Esophagus squamous epithelium (tissue), 5 donors: ENCODE measurements around the gene EVPL. TPM values are rescaled to one million over a fixed set of nuclear protein-coding genes. Genes with fewer than 3 reads are reported as not detected.
"Not testable (repeated sequence)": the region's sequence is repeated elsewhere in the genome, so short reads cannot be mapped to it uniquely, and the experiment has no call there.

Experiments
- DNase-seq: peaks from one replicate; lab custom pipeline; 2025; lab: John Stamatoyannopoulos, UW
- H3K27ac ChIP-seq, 4 donors: fragments of 200-600 bp; sonication (generic); one replicate each; pipeline ENCODE4 v1.5.1; 2016 to 2019; ENCODE audit warnings: mild to moderate bottlenecking in 1 of 4
- H3K27me3 ChIP-seq, 4 donors: fragments of 200-600 bp; sonication (generic); 1 replicate in 3 of 4; 2 replicates in 1 of 4; pipeline versions ENCODE4 v1.5.1 to v1.6.0; 2017 to 2021; ENCODE audit warnings: antibody characterized with exemption in 1 of 4
- H3K36me3 ChIP-seq, 3 donors: fragments of 200-600 bp; sonication (generic); one replicate each; pipeline ENCODE4 v1.5.1; 2016 to 2019
- H3K4me1 ChIP-seq, 3 donors: fragments of 200-600 bp; sonication (generic); one replicate each; pipeline ENCODE4 v1.5.1; 2017 to 2019
- H3K4me3 ChIP-seq, 4 donors: fragments of 200-600 bp; sonication (generic); 1 replicate in 3 of 4; 2 replicates in 1 of 4; pipeline ENCODE4 v1.5.1; 2016 to 2019; ENCODE audit warnings: mild to moderate bottlenecking in 2 of 4, moderate library complexity in 1 of 4
- H3K9me3 ChIP-seq, 3 donors: fragments of 200-600 bp; sonication (generic); one replicate each; pipeline ENCODE4 v1.5.1; 2016 to 2019
- POLR2A ChIP-seq, 4 donors: fragments of 450-650 bp; IDR thresholded peaks; one replicate each; pipeline ENCODE4 v1.6.1; 2017; ENCODE audit warnings: antibody characterized with exemption in 4 of 4, mild to moderate bottlenecking in 4 of 4, moderate library complexity in 3 of 4
- WGBS, 2 donors: methylation state at CpG; one replicate each; pipeline ENCODE4 v1.1.5; 2018; 5-methylcytosine and 5-hydroxymethylcytosine counted together
- intact Hi-C: fragments of 100-400 bp; cut with DNase I; formaldehyde crosslinking; loops from one replicate; pipeline ENCODE4 v1.15.0; 2022
- total RNA-seq, 4 donors: library from RNA; depleted of rRNA; stranded (reverse); fragments of >200 nt; gene quantifications; one replicate each; pipeline ENCODE4 v1.1.0, GENCODE V29; 2016
- TF ChIP-seq, protein P1 (sequence below), 6 experiments: fragments of 450-650 bp in 4 of 6; fragments of 200-600 bp in 2 of 6; sonication (generic) in 2 of 6; IDR thresholded peaks; one replicate each; pipeline ENCODE4 v1.5.1; 2016 to 2019; ENCODE audit warnings: antibody characterized with exemption in 6 of 6, mild to moderate bottlenecking in 4 of 6, moderate library complexity in 4 of 6
- donor health status: DM: yes; HTN: yes; CAD: no.

Gene EVPL
- total RNA-seq, 4 donors from 2014 or later, result 132 to 604 (median 223) TPM

- H3K4me3 ChIP-seq, result peak within 1 kb of the TSS; percentile 52 to 90 (median 72)
- WGBS, 2 donors, result 0% methylated on average over 12 to 34 of the region's 57 CpGs
- peaks cover 22 to 40% (median 36%) of the 10 kb centered on the region in 4 donors for H3K27me3 ChIP-seq
- TF ChIP-seq POLR2A (IDR thresholded peaks at IDR 0.05), result peak in 2 of 4 donors; percentile 54 to 75
- TF ChIP-seq, protein P1, sequence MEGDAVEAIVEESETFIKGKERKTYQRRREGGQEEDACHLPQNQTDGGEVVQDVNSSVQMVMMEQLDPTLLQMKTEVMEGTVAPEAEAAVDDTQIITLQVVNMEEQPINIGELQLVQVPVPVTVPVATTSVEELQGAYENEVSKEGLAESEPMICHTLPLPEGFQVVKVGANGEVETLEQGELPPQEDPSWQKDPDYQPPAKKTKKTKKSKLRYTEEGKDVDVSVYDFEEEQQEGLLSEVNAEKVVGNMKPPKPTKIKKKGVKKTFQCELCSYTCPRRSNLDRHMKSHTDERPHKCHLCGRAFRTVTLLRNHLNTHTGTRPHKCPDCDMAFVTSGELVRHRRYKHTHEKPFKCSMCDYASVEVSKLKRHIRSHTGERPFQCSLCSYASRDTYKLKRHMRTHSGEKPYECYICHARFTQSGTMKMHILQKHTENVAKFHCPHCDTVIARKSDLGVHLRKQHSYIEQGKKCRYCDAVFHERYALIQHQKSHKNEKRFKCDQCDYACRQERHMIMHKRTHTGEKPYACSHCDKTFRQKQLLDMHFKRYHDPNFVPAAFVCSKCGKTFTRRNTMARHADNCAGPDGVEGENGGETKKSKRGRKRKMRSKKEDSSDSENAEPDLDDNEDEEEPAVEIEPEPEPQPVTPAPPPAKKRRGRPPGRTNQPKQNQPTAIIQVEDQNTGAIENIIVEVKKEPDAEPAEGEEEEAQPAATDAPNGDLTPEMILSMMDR (IDR thresholded peaks at IDR 0.05), result peak in 1 of 6 experiments; percentile 18
- peak within 1 kb of the TSS; percentile 79 to 86 (median 84) for H3K27ac ChIP-seq
- H3K36me3 ChIP-seq, result peaks cover 0 to 28% (median 14%) of the 10 kb centered on the region in 3 donors
- no peaks in the 10 kb centered on the region for H3K9me3 ChIP-seq
- intact Hi-C loops, result no loop called here
- DNase-seq, result peak; percentile 27
- H3K4me1 ChIP-seq, result peaks cover 42 to 77% (median 50%) of the 10 kb centered on the region in 3 donors
These were observed 45.2 kb upstream of the EVPL start, which contains the start of gene SRP68 for GRCh38 chr17:76072148-76072858. Gene SRP68 (minus strand): TSS chr17:76072517. CDS start chr17:76072491, 26 bp downstream.

- 5 to 9% methylated on average over 13 to 14 of the region's 15 CpGs for WGBS, 2 donors
- Histone ChIP-seq H3K36me3 (peaks cover 0 to 34% (median 20%) of the 10 kb centered on the region in 3 donors), H3K4me3 (peak overlapping the region; percentile 52 to 90 (median 72)), H3K27ac (peak overlapping the region; percentile 79 to 86 (median 84)), H3K27me3 (peaks cover 16 to 34% (median 29%) of the 10 kb centered on the region in 4 donors), H3K9me3 (no peaks in the 10 kb centered on the region), H3K4me1 (peaks cover 36 to 71% (median 44%) of the 10 kb centered on the region in 3 donors)
- intact Hi-C loops, result no loop called here
- TF ChIP-seq POLR2A (IDR thresholded peaks at IDR 0.05), result no peak
- TF ChIP-seq, protein P1 (IDR thresholded peaks at IDR 0.05), result no peak
- DNase-seq, result no peak
These were observed 44.5 kb upstream of the EVPL start for GRCh38 chr17:76071531-76072147.

DNA sequence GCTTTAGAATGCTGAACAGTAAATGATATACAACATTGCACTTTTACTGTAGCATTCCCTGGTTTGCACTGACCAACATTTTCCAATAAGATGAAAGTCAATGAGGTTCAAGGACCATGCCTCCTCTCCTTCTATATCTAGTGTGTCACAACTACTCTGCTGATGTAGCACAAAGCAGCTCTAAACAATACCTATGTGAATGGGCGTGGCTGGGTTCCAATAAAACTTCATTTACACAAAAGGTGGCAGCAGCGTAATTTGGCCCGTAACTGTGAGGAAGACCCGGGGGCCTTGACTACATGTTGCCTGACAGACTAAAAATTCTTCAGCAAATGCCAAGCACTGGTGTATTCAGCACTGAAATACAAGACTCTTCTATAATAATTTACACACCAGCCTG is 38.7 kb upstream of the EVPL start:
- peaks cover 4 to 32% (median 11%) of the 10 kb centered on the region in 3 donors for H3K4me1 ChIP-seq
- DNase-seq, result no peak
- intact Hi-C loops, result no loop called here
- no peaks in the 10 kb centered on the region for H3K9me3 ChIP-seq
- no peaks in the 10 kb centered on the region for H3K27me3 ChIP-seq
- TF ChIP-seq, protein P1 (IDR thresholded peaks at IDR 0.05), result no peak
- no peak for TF ChIP-seq POLR2A (IDR thresholded peaks at IDR 0.05)
- whole genome bisulfite sequencing, 2 donors, result 51 to 72% methylated on average over 3 to 4 of the region's 4 CpGs
- no peak overlapping the region for H3K27ac ChIP-seq
- H3K36me3 ChIP-seq, result peaks cover 26 to 91% (median 56%) of the 10 kb centered on the region in 3 donors
- no peak overlapping the region for H3K4me3 ChIP-seq

- peaks cover 30 to 98% (median 72%) of the 10 kb centered on the region in 3 donors for H3K36me3 ChIP-seq
- intact Hi-C loops, result no loop called here
- 67 to 69% methylated on average over 15 of the region's 15 CpGs for WGBS, 2 donors
- H3K27me3 ChIP-seq, result no peaks in the 10 kb centered on the region
- H3K4me1 ChIP-seq, result peaks cover 0 to 14% (median 0%) of the 10 kb centered on the region in 3 donors
- DNase-seq, result no peak
- no peak overlapping the region for H3K4me3 ChIP-seq
- TF ChIP-seq, protein P1 (IDR thresholded peaks at IDR 0.05), result no peak
- TF ChIP-seq POLR2A (IDR thresholded peaks at IDR 0.05), result no peak
- H3K9me3 ChIP-seq, result no peaks in the 10 kb centered on the region
- no peak overlapping the region for H3K27ac ChIP-seq
These were observed 36.9 kb upstream of the EVPL start for GRCh38 chr17:76063875-76064546.

GRCh38 chr17:76058264-76058663 is 31.2 kb upstream of the EVPL start:
- 75 to 96% methylated on average over 6 of the region's 6 CpGs for WGBS, 2 donors
- Histone ChIP-seq H3K36me3 (peaks cover 31 to 98% (median 51%) of the 10 kb centered on the region in 3 donors), H3K4me1 (peaks cover 15 to 43% (median 17%) of the 10 kb centered on the region in 3 donors)
- H3K27ac ChIP-seq, H3K9me3 ChIP-seq, intact Hi-C loops, H3K4me3 ChIP-seq, H3K27me3 ChIP-seq, DNase-seq: not testable (repeated sequence)
